HG03575 (cell line): ENCODE results near the gene PYGL.

Experiments used
- ATAC-seq: cut with Tn5 transposase; IDR thresholded peaks from one replicate; pipeline ENCODE4 v1.9.1; 2021; ENCODE audit not compliant: unreplicated experiment, insufficient number of reproducible peaks, low FRiP score; ENCODE audit errors: extremely low read depth

PYGL gene

GRCh38 chr14:50943943-50944646 is at the start of gene PYGL:
TSS of gene PYGL (minus strand) at chr14:50944483. CDS start at chr14:50944403, 80 bp downstream.
- no peak for ATAC-seq

GRCh38 chr14:50985859-50986331 is 41.6 kb upstream of the PYGL start:
- no peak for ATAC-seq

GRCh38 chr14:50985124-50985858 is 41.0 kb upstream of the PYGL start:
- no peak for ATAC-seq

- no peak for ATAC-seq
These were observed 39.9 kb upstream of the PYGL start for GRCh38 chr14:50984036-50984710.

GRCh38 chr14:50979941-50980850 is 35.9 kb upstream of the PYGL start:
- no peak for ATAC-seq

GRCh38 chr14:50978888-50979287 is 34.6 kb upstream of the PYGL start:
- ATAC-seq: peak; percentile 76

- no peak for ATAC-seq
These were observed 34.2 kb upstream of the PYGL start for GRCh38 chr14:50978529-50978871.

- no peak for ATAC-seq
These were observed 33.7 kb upstream of the PYGL start for GRCh38 chr14:50977863-50978528.

- no peak for ATAC-seq
These were observed 29.8 kb upstream of the PYGL start for GRCh38 chr14:50974118-50974517.

- ATAC-seq: no peak
These were observed 28.5 kb upstream of the PYGL start for GRCh38 chr14:50972734-50973133.

- ATAC-seq: no peak
These were observed 26.9 kb upstream of the PYGL start for GRCh38 chr14:50970886-50971781.

- ATAC-seq: no peak
These were observed 23.5 kb upstream of the PYGL start for GRCh38 chr14:50967790-50968189.

- no peak for ATAC-seq
These were observed 22.8 kb upstream of the PYGL start for GRCh38 chr14:50967103-50967502.

- no peak for ATAC-seq
These were observed 20.6 kb upstream of the PYGL start for GRCh38 chr14:50964683-50965390.

GRCh38 chr14:50963919-50964318 is 19.6 kb upstream of the PYGL start:
- no peak for ATAC-seq

GRCh38 chr14:50961605-50962221 is 17.4 kb upstream of the PYGL start:
- ATAC-seq: no peak

- no peak for ATAC-seq
These were observed 13.0 kb upstream of the PYGL start for GRCh38 chr14:50957296-50957695.
